ENCODE data around the gene MUC12. TPM values are rescaled to one million over a fixed set of nuclear protein-coding genes. Genes with fewer than 3 reads are reported as not detected.

The MUC12 gene
- total RNA-seq, 1 experiment from 2014 or later: 0.64 TPM

GRCh38 chr7:100964630-100965029, 4.7 kb upstream of the MUC12 start:
- Histone ChIP-seq H3K4me3 (replicated peaks in 1 of 2; ENCODE audit: low read depth in 1 of 2, low read length in 2 of 2) (no peak overlapping the region), H3K4me2 (ENCODE audit: low read length) (no peak overlapping the region), H3K9me2 (ENCODE audit: insufficient read depth) (no peaks in the 10 kb centered on the region), H4K20me1 (ENCODE audit: insufficient read depth) (no peaks in the 10 kb centered on the region), H3K27ac (ENCODE audit: low read depth, low read length) (no peak overlapping the region), H3K4me1 (ENCODE audit: control insufficient read depth in 1 of 2, insufficient read depth in 2 of 2, low read length in 2 of 2) (peaks cover 6 to 23% of the 10 kb centered on the region in 2 experiments; a peak in 3 of 4 replicates), H2AFZ (ENCODE audit: low read depth, low read length, poor library complexity, severe bottlenecking) (no peak overlapping the region), H3K9ac (ENCODE audit: low read length) (no peak overlapping the region), H3K36me3 (ENCODE audit: control insufficient read depth in 1 of 2, insufficient read depth in 2 of 2, low read length in 2 of 2) (no peaks in the 10 kb centered on the region), H3K27me3 (ENCODE audit: insufficient read depth, low read length) (peaks cover 38% of the 10 kb centered on the region), H3K79me2 (ENCODE audit: insufficient read depth, low read length) (no peaks in the 10 kb centered on the region), H3K9me3 (ENCODE audit: control insufficient read depth in 1 of 2, insufficient read depth in 1 of 2, low read depth in 1 of 2, low read length in 2 of 2) (no peaks in the 10 kb centered on the region)
- ChIA-PET RAD21 (ENCODE audit: low non-redundant PET in 1 of 2, low total read pairs in 2 of 2, uncharacterized antibody in 2 of 2, unreplicated experiment in 2 of 2) (no interaction called here), CTCF (no interaction called here), POLR2A (no interaction called here)
- intact Hi-C loops (cut with micrococcal nuclease): loop anchor here (5.0 to 10.0 kb wide), 2 partner anchors 113 to 230 kb away; no protein-coding TSS in a partner anchor
- BruUV-seq (replicated peaks): no TSS peak
- TF ChIP-seq SP1 (IDR thresholded peaks at IDR 0.05; ENCODE audit: low read depth): no peak
- TF ChIP-seq JUND (IDR thresholded peaks at IDR 0.05): no peak
- no peak for TF ChIP-seq CBX3 (IDR thresholded peaks at IDR 0.05; ENCODE audit: low read depth)
- TF ChIP-seq, protein P1, sequence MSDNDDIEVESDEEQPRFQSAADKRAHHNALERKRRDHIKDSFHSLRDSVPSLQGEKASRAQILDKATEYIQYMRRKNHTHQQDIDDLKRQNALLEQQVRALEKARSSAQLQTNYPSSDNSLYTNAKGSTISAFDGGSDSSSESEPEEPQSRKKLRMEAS (IDR thresholded peaks at IDR 0.05): no peak
- TF ChIP-seq ELF1 (IDR thresholded peaks at IDR 0.05; ENCODE audit: borderline replicate concordance, low read depth): no peak
- no peak for TF ChIP-seq REST (IDR thresholded peaks at IDR 0.05; ENCODE audit: low read depth)
- TF ChIP-seq YY1 (IDR thresholded peaks at IDR 0.05; ENCODE audit: extremely low read depth, insufficient replicate concordance, low read depth, low read length): no peak
- no peak for TF ChIP-seq EGR1 (IDR thresholded peaks at IDR 0.05; ENCODE audit: low read depth)
- no peak for TF ChIP-seq TCF7L2 (IDR thresholded peaks at IDR 0.05; ENCODE audit: borderline replicate concordance, extremely low read depth, insufficient read depth, insufficient read length)
- no peak for TF ChIP-seq ATF3 (IDR thresholded peaks at IDR 0.05)
- no peak for TF ChIP-seq EZH2 (IDR thresholded peaks at IDR 0.05)
- TF ChIP-seq, protein P2, sequence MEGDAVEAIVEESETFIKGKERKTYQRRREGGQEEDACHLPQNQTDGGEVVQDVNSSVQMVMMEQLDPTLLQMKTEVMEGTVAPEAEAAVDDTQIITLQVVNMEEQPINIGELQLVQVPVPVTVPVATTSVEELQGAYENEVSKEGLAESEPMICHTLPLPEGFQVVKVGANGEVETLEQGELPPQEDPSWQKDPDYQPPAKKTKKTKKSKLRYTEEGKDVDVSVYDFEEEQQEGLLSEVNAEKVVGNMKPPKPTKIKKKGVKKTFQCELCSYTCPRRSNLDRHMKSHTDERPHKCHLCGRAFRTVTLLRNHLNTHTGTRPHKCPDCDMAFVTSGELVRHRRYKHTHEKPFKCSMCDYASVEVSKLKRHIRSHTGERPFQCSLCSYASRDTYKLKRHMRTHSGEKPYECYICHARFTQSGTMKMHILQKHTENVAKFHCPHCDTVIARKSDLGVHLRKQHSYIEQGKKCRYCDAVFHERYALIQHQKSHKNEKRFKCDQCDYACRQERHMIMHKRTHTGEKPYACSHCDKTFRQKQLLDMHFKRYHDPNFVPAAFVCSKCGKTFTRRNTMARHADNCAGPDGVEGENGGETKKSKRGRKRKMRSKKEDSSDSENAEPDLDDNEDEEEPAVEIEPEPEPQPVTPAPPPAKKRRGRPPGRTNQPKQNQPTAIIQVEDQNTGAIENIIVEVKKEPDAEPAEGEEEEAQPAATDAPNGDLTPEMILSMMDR (IDR thresholded peaks at IDR 0.05 in 2 of 3, conservative IDR thresholded peaks at IDR 0.05 in 1 of 3; ENCODE audit: borderline replicate concordance in 1 of 3, insufficient read depth in 1 of 3, low read depth in 2 of 3, low read length in 2 of 3): no peak
- no peak for TF ChIP-seq POLR2AphosphoS5 (IDR thresholded peaks at IDR 0.05; ENCODE audit: low read depth, low read length)
- no peak for TF ChIP-seq EZH2phosphoT487 (IDR thresholded peaks at IDR 0.05; ENCODE audit: borderline replicate concordance)
- TF ChIP-seq ZNF274 (IDR thresholded peaks at IDR 0.05; ENCODE audit: low read depth, low read length): no peak
- DNase-seq (ENCODE audit: low read depth, low spot score) (no peak), ATAC-seq (no peak)

Data from HCT116 (cell line).